Neuronal stem cell (in vitro differentiated cells): Measurements from ENCODE around the gene TPRG1.
A peak's percentile ranks its signal among the peaks of the same experiment; 100 is the strongest.

Experiments used
- DNase-seq: peaks from one replicate; pipeline ENCODE4 v3.0.0-alpha.2; 2013; ENCODE audit warnings: low spot score
- H2AFZ ChIP-seq: one replicate; pipeline ENCODE4 v1.6.1; 2013; ENCODE audit warnings: mild to moderate bottlenecking, low read length, inconsistent platforms
- H2AK5ac ChIP-seq: 2 replicates; pipeline ENCODE4 v1.6.1; 2013; ENCODE audit warnings: low read depth, mild to moderate bottlenecking, inconsistent platforms, low read length, moderate library complexity, mixed read lengths
- H2BK120ac ChIP-seq: 2 replicates; pipeline ENCODE4 v1.6.1; 2013; ENCODE audit warnings: low read depth, mild to moderate bottlenecking, inconsistent platforms, low read length, moderate library complexity, mixed read lengths
- H2BK12ac ChIP-seq: one replicate; pipeline ENCODE4 v1.6.1; 2013; ENCODE audit warnings: low read length, inconsistent platforms
- H2BK15ac ChIP-seq: 2 replicates; pipeline ENCODE4 v1.6.1; 2013; ENCODE audit warnings: mild to moderate bottlenecking, low read length, inconsistent platforms, mixed read lengths
- H2BK5ac ChIP-seq: one replicate; pipeline ENCODE4 v1.6.1; 2013; ENCODE audit warnings: inconsistent platforms, mild to moderate bottlenecking, low read length, moderate library complexity
- H3K14ac ChIP-seq: one replicate; pipeline ENCODE4 v1.6.1; 2013; ENCODE audit warnings: low read length, inconsistent platforms
- H3K18ac ChIP-seq: 2 replicates; pipeline ENCODE4 v1.6.1; 2013; ENCODE audit warnings: low read length, inconsistent platforms
- H3K23ac ChIP-seq: 2 replicates; pipeline ENCODE4 v1.6.1; 2013; ENCODE audit warnings: low read depth, mild to moderate bottlenecking, mixed read lengths, low read length, inconsistent platforms; ENCODE audit not compliant: poor library complexity
- H3K27ac ChIP-seq: replicated peaks from 3 replicates; pipeline ENCODE4 v1.5.1; 2013; ENCODE audit warnings: low read length, inconsistent platforms
- H3K27me3 ChIP-seq, 3 experiments: 2 replicates each; pipeline ENCODE4 v1.6.1; 2013; ENCODE audit warnings: low read length in 3 of 3, mild to moderate bottlenecking in 2 of 3, inconsistent platforms in 1 of 3, low read depth in 1 of 3, mixed read lengths in 1 of 3, moderate library complexity in 1 of 3; ENCODE audit not compliant: control insufficient read depth in 3 of 3, insufficient read depth in 3 of 3
- H3K36me3 ChIP-seq, 2 donors: replicated peaks in 1 of 2; 2 replicates each; pipeline ENCODE4 v1.6.1; 2013; ENCODE audit warnings: low read length in 2 of 2; ENCODE audit not compliant: control insufficient read depth in 2 of 2, insufficient read depth in 2 of 2
- H3K4ac ChIP-seq: 2 replicates; pipeline ENCODE4 v1.6.1; 2013; ENCODE audit warnings: inconsistent platforms, mild to moderate bottlenecking, low read length, moderate library complexity
- H3K4me1 ChIP-seq, 2 donors: 1 replicate in 1 of 2; 2 replicates in 1 of 2; pipeline ENCODE4 v1.6.1; 2013; ENCODE audit warnings: low read length in 2 of 2, low read depth in 1 of 2; ENCODE audit not compliant: control insufficient read depth in 2 of 2, insufficient read depth in 1 of 2
- H3K4me2 ChIP-seq: one replicate; pipeline ENCODE4 v1.6.1; 2013; ENCODE audit warnings: mild to moderate bottlenecking, low read length, inconsistent platforms; ENCODE audit not compliant: insufficient read depth, poor library complexity, severe bottlenecking
- H3K4me3 ChIP-seq, 2 donors: 2 replicates each; pipeline ENCODE4 v1.5.1; 2013; ENCODE audit warnings: low read length in 2 of 2, mild to moderate bottlenecking in 2 of 2, inconsistent platforms in 1 of 2, moderate library complexity in 1 of 2
- H3K79me1 ChIP-seq: one replicate; pipeline ENCODE4 v1.6.1; 2013; ENCODE audit warnings: low read depth, mild to moderate bottlenecking, inconsistent platforms, low read length, moderate library complexity
- H3K9ac ChIP-seq: one replicate; pipeline ENCODE4 v1.6.1; 2013; ENCODE audit warnings: mild to moderate bottlenecking, low read depth, low read length, inconsistent platforms; ENCODE audit not compliant: poor library complexity
- H3K9me3 ChIP-seq, 2 donors: replicated peaks in 1 of 2; 2 replicates each; pipeline versions ENCODE3 to v1.6.1; 2013; ENCODE audit warnings: low read length in 2 of 2, mild to moderate bottlenecking in 2 of 2, inconsistent platforms in 1 of 2, low read depth in 1 of 2, mixed read lengths in 1 of 2, moderate library complexity in 1 of 2; ENCODE audit not compliant: control insufficient read depth in 2 of 2, insufficient read depth in 1 of 2
- H4K8ac ChIP-seq: one replicate; pipeline ENCODE4 v1.6.1; 2013; ENCODE audit warnings: low read depth, mild to moderate bottlenecking, inconsistent platforms, low read length, moderate library complexity
- H4K91ac ChIP-seq: one replicate; pipeline ENCODE4 v1.6.1; 2013; ENCODE audit warnings: low read length, low read depth, mild to moderate bottlenecking, inconsistent platforms; ENCODE audit not compliant: poor library complexity
- WGBS, 2 donors: extraction: QIAGEN DNeasy Blood & Tissue Kit; methylation state at CpG; one replicate each; pipeline ENCODE4 v1.1.7; 2013; ENCODE audit warnings: missing lambda C conversion rate in 2 of 2, mixed read lengths in 1 of 2; ENCODE audit not compliant: insufficient read length in 2 of 2, insufficient replicate concordance in 1 of 2; ENCODE audit errors: extremely low coverage in 2 of 2; 5-methylcytosine and 5-hydroxymethylcytosine counted together

Gene TPRG1

DNA sequence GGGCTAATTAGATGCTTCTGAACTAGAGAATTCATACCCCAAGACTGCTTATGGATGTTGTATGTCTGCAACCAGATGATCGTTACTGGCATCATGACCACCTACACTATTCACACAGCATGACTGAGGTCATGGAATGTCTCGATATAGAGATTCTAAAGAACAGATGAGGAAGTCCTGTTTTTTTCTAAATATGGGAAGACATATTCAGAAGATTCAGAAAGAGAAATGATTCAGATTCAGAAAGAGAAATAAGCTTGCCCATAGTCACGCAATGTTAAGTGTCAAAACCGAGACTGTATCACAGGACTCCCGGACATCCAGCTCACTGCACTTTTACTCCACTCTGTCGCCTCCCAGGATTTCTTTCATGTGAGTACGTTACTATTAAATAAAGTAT is 136.2 kb downstream of the TPRG1 start:
- no peak for DNase-seq

GRCh38 chr3:189308608-189309007 is 136.8 kb downstream of the TPRG1 start:
- no peak overlapping the region for H3K14ac ChIP-seq
- no peak overlapping the region for H2BK12ac ChIP-seq
- no peak overlapping the region for H3K18ac ChIP-seq
- no peak overlapping the region for H4K8ac ChIP-seq
- no peak overlapping the region for H3K23ac ChIP-seq
- no peak overlapping the region for H3K4me3 ChIP-seq
- H3K4me2 ChIP-seq = no peak overlapping the region
- no peak overlapping the region for H2AK5ac ChIP-seq
- no peaks in the 10 kb centered on the region for H3K27me3 ChIP-seq
- no peak overlapping the region for H2BK15ac ChIP-seq
- peaks cover 0 to 5% of the 10 kb centered on the region in 2 donors for H3K4me1 ChIP-seq
- H3K79me1 ChIP-seq = no peaks in the 10 kb centered on the region
- no peak overlapping the region for H2BK5ac ChIP-seq
- DNase-seq = no peak
- H4K91ac ChIP-seq = no peak overlapping the region
- no peak overlapping the region for H2AFZ ChIP-seq
- H3K4ac ChIP-seq = no peak overlapping the region
- H3K36me3 ChIP-seq = no peaks in the 10 kb centered on the region
- H3K9me3 ChIP-seq = no peaks in the 10 kb centered on the region
- no peak overlapping the region for H2BK120ac ChIP-seq
- no peak overlapping the region for H3K27ac ChIP-seq
- no peak overlapping the region for H3K9ac ChIP-seq

More for the DNA sequence above, 136.2 kb downstream of the TPRG1 start:
- no peak overlapping the region for H3K9ac ChIP-seq
- H2BK12ac ChIP-seq = no peak overlapping the region
- no peak overlapping the region for H3K18ac ChIP-seq
- H3K4me2 ChIP-seq = no peak overlapping the region
- no peaks in the 10 kb centered on the region for H3K9me3 ChIP-seq
- H2BK120ac ChIP-seq = no peak overlapping the region
- no peak overlapping the region for H2BK5ac ChIP-seq
- no peak overlapping the region for H3K4me3 ChIP-seq
- peaks cover 0 to 5% of the 10 kb centered on the region in 2 donors for H3K4me1 ChIP-seq
- no peak overlapping the region for H2AK5ac ChIP-seq
- no CpG with 5 or more reads among the region's 7 CpGs for WGBS, 2 donors
- no peaks in the 10 kb centered on the region for H3K36me3 ChIP-seq
- H4K8ac ChIP-seq = no peak overlapping the region
- H3K14ac ChIP-seq = no peak overlapping the region
- H3K27me3 ChIP-seq = no peaks in the 10 kb centered on the region
- no peak overlapping the region for H3K23ac ChIP-seq
- H3K4ac ChIP-seq = no peak overlapping the region
- no peak overlapping the region for H2BK15ac ChIP-seq
- H3K27ac ChIP-seq = no peak overlapping the region
- no peak overlapping the region for H4K91ac ChIP-seq
- H3K79me1 ChIP-seq = no peaks in the 10 kb centered on the region
- H2AFZ ChIP-seq = no peak overlapping the region

DNA sequence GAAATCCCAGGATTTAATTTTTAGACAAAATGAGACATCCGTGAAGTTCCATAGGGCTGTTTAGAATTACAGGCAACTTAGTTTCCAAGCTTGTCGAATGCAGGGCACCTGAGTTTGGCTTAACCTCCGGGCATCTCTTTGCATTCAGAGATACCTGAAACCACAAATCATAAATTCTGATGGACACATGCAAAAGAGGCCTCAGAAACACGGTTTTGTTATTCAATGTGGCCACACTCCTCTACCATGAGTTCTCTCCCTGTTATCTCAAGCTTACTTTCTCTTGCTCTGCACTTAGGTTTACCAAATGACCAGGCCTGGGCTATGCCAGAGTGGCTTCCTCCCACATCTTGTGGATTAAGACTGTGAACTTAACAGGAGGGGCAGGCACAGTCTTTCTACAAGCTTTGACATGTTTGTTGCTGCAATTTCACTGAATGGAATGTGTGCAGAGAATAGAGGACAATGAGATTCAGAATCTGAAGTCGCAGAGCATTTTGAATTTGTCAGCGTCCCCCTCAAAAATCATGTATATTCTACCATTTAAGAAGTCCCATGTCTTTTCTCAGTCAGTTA is 137.7 kb downstream of the TPRG1 start:
- H3K9me3 ChIP-seq = no peaks in the 10 kb centered on the region
- no peak overlapping the region for H4K8ac ChIP-seq
- H3K4me1 ChIP-seq = peaks cover 0 to 3% of the 10 kb centered on the region in 2 donors
- no peaks in the 10 kb centered on the region for H3K36me3 ChIP-seq
- no peak overlapping the region for H3K14ac ChIP-seq
- no peak overlapping the region for H2BK5ac ChIP-seq
- no peaks in the 10 kb centered on the region for H3K79me1 ChIP-seq
- H3K18ac ChIP-seq = no peak overlapping the region
- no peak overlapping the region for H4K91ac ChIP-seq
- no peak overlapping the region for H3K4me2 ChIP-seq
- H3K4ac ChIP-seq = no peak overlapping the region
- no peak overlapping the region for H3K4me3 ChIP-seq
- no CpG with 5 or more reads among the region's 6 CpGs for WGBS, 2 donors
- H3K9ac ChIP-seq = no peak overlapping the region
- H2BK15ac ChIP-seq = no peak overlapping the region
- no peak for DNase-seq
- no peaks in the 10 kb centered on the region for H3K27me3 ChIP-seq
- H2BK120ac ChIP-seq = no peak overlapping the region
- no peak overlapping the region for H3K23ac ChIP-seq
- H2AFZ ChIP-seq = peak overlapping the region; percentile 34
- no peak overlapping the region for H3K27ac ChIP-seq
- no peak overlapping the region for H2BK12ac ChIP-seq
- H2AK5ac ChIP-seq = no peak overlapping the region

DNA sequence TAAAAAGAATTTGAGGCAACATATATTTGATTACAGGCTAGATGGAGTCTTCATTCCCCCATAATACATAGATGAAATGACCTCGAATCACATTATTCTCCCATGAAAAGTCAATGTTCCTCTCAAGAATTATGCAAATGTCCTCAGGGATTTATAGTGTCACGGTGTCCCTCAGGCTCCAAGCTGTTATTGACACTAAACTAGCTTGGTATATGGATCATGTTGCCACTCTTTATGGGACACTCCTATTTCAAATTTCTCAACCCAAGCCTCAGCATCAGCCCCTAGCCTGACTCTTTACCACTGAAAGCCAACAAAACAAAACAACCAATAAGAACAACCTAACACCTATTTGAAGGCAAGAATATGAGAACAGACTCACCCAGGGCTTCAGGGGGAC is 139.8 kb downstream of the TPRG1 start:
- no peaks in the 10 kb centered on the region for H3K27me3 ChIP-seq
- no peak for DNase-seq
- no peak overlapping the region for H3K18ac ChIP-seq
- no peak overlapping the region for H2AK5ac ChIP-seq
- no peak overlapping the region for H3K14ac ChIP-seq
- no CpG with 5 or more reads among the region's 2 CpGs for WGBS, 2 donors
- no peak overlapping the region for H4K91ac ChIP-seq
- no peak overlapping the region for H3K23ac ChIP-seq
- no peak overlapping the region for H2BK12ac ChIP-seq
- H2BK120ac ChIP-seq = no peak overlapping the region
- no peaks in the 10 kb centered on the region for H3K36me3 ChIP-seq
- no peak overlapping the region for H2BK15ac ChIP-seq
- no peak overlapping the region for H3K9ac ChIP-seq
- H3K79me1 ChIP-seq = no peaks in the 10 kb centered on the region
- no peak overlapping the region for H3K4ac ChIP-seq
- H3K4me3 ChIP-seq = no peak overlapping the region
- no peak overlapping the region for H2AFZ ChIP-seq
- no peaks in the 10 kb centered on the region for H3K9me3 ChIP-seq
- no peak overlapping the region for H3K4me2 ChIP-seq
- H2BK5ac ChIP-seq = no peak overlapping the region
- no peak overlapping the region for H4K8ac ChIP-seq
- no peak overlapping the region for H3K27ac ChIP-seq
- H3K4me1 ChIP-seq = no peaks in the 10 kb centered on the region
